H9 (cell line): ENCODE data around the gene KCNA2. TPM values are rescaled to one million over a fixed set of nuclear protein-coding genes. Genes with fewer than 3 reads are reported as not detected.

Source experiments
- DNase-seq: peaks from one replicate; pipeline ENCODE4 v3.0.0-alpha.2; 2017
- H2AFZ ChIP-seq: one replicate; pipeline ENCODE4 v1.6.1; 2013; ENCODE audit warnings: mild to moderate bottlenecking, low read length, control low read depth, moderate library complexity
- H2AK5ac ChIP-seq: 2 replicates; pipeline ENCODE4 v1.6.1; 2013; ENCODE audit warnings: low read length, control low read depth, mixed read lengths; ENCODE audit not compliant: insufficient read length
- H2BK120ac ChIP-seq: one replicate; pipeline ENCODE4 v1.6.1; 2013; ENCODE audit warnings: low read depth, mild to moderate bottlenecking, low read length, control low read depth, inconsistent platforms; ENCODE audit not compliant: poor library complexity, severe bottlenecking
- H2BK12ac ChIP-seq: 2 replicates; pipeline ENCODE4 v1.6.1; 2013; ENCODE audit warnings: low read length, control low read depth, mixed read lengths, low read depth; ENCODE audit not compliant: insufficient read length
- H2BK15ac ChIP-seq: 2 replicates; pipeline ENCODE4 v1.6.1; 2013; ENCODE audit warnings: low read depth, low read length, control low read depth
- H2BK20ac ChIP-seq: one replicate; pipeline ENCODE4 v1.6.1; 2013; ENCODE audit warnings: low read depth, mild to moderate bottlenecking, low read length, control low read depth, inconsistent platforms; ENCODE audit not compliant: poor library complexity, severe bottlenecking
- H2BK5ac ChIP-seq: 2 replicates; pipeline ENCODE4 v1.6.1; 2013; ENCODE audit warnings: low read length, control low read depth, mixed read lengths; ENCODE audit not compliant: insufficient read length
- H3K14ac ChIP-seq: 2 replicates; pipeline ENCODE4 v1.6.1; 2013; ENCODE audit warnings: low read length, control low read depth; ENCODE audit not compliant: insufficient read depth
- H3K18ac ChIP-seq: 2 replicates; pipeline ENCODE4 v1.6.1; 2013; ENCODE audit warnings: low read depth, mild to moderate bottlenecking, mixed read lengths, low read length, control low read depth; ENCODE audit not compliant: insufficient read length
- H3K23ac ChIP-seq: 2 replicates; pipeline ENCODE4 v1.6.1; 2013; ENCODE audit warnings: low read length, control low read depth, mixed read lengths, low read depth; ENCODE audit not compliant: insufficient read length
- H3K23me2 ChIP-seq: 2 replicates; pipeline ENCODE4 v1.6.1; 2013; ENCODE audit warnings: low read depth, mild to moderate bottlenecking, mixed read lengths, low read length, control low read depth; ENCODE audit not compliant: insufficient read length, poor library complexity, severe bottlenecking
- H3K27ac ChIP-seq: 2 replicates; pipeline ENCODE4 v1.5.1; 2013; ENCODE audit warnings: low read length, control low read depth, mixed read lengths, low read depth; ENCODE audit not compliant: insufficient read length
- H3K27me3 ChIP-seq: 2 replicates; pipeline ENCODE4 v1.6.1; 2013; ENCODE audit warnings: low read length, control low read depth, inconsistent platforms; ENCODE audit not compliant: insufficient read depth
- H3K4ac ChIP-seq: 2 replicates; pipeline ENCODE4 v1.6.1; 2013; ENCODE audit warnings: low read depth, mild to moderate bottlenecking, control low read depth, inconsistent platforms, low read length, moderate library complexity
- H3K4me1 ChIP-seq: 2 replicates; pipeline ENCODE4 v1.6.1; 2013; ENCODE audit warnings: low read length, control low read depth, inconsistent platforms; ENCODE audit not compliant: insufficient read depth
- H3K4me2 ChIP-seq: 2 replicates; pipeline ENCODE4 v1.6.1; 2013; ENCODE audit warnings: low read length, control low read depth, mixed read lengths; ENCODE audit not compliant: insufficient read length, insufficient read depth
- H3K56ac ChIP-seq: 2 replicates; pipeline ENCODE4 v1.6.1; 2013; ENCODE audit warnings: low read depth, mild to moderate bottlenecking, mixed read lengths, low read length, control low read depth; ENCODE audit not compliant: insufficient read length
- H3K79me1 ChIP-seq: 2 replicates; pipeline ENCODE4 v1.6.1; 2013; ENCODE audit warnings: low read depth, mild to moderate bottlenecking, moderate library complexity, low read length, control low read depth, inconsistent platforms; ENCODE audit not compliant: insufficient read depth, poor library complexity, severe bottlenecking
- H3K79me2 ChIP-seq: 2 replicates; pipeline ENCODE4 v1.6.1; 2013; ENCODE audit warnings: low read length, control low read depth, inconsistent platforms; ENCODE audit not compliant: insufficient read depth
- H3K9ac ChIP-seq: 2 replicates; pipeline ENCODE4 v1.6.1; 2013; ENCODE audit warnings: low read length, control low read depth, mixed read lengths; ENCODE audit not compliant: insufficient read length; ENCODE audit errors: extremely low read depth
- H3K9me3 ChIP-seq: one replicate; pipeline ENCODE4 v1.6.1; 2013; ENCODE audit warnings: low read depth, low read length, inconsistent platforms; ENCODE audit not compliant: control insufficient read depth
- H3T11ph ChIP-seq: one replicate; pipeline ENCODE4 v1.6.1; 2013; ENCODE audit warnings: mild to moderate bottlenecking, low read length, control low read depth, inconsistent platforms
- H4K20me1 ChIP-seq: one replicate; pipeline ENCODE4 v1.6.1; 2013; ENCODE audit not compliant: control insufficient read depth, insufficient read length, insufficient read depth
- H4K5ac ChIP-seq: 2 replicates; pipeline ENCODE4 v1.6.1; 2013; ENCODE audit warnings: low read depth, mild to moderate bottlenecking, mixed read lengths, low read length, control low read depth; ENCODE audit not compliant: insufficient read length
- H4K8ac ChIP-seq: replicated peaks from 2 replicates; pipeline ENCODE4 v1.6.1; 2013; ENCODE audit warnings: low read length, control low read depth, mixed read lengths, low read depth; ENCODE audit not compliant: insufficient read length
- H4K91ac ChIP-seq: 2 replicates; pipeline ENCODE4 v1.6.1; 2013; ENCODE audit warnings: low read depth, mild to moderate bottlenecking, moderate library complexity, mixed read lengths, low read length, control low read depth; ENCODE audit not compliant: insufficient read length
- H3K27ac Mint-ChIP-seq, 3 experiments: 2 replicates in 2 of 3; 3 replicates in 1 of 3; pipeline ENCODE4 v1.8.0; 2020 to 2021; ENCODE audit warnings: mixed read lengths in 3 of 3, mild to moderate bottlenecking in 1 of 3, moderate library complexity in 1 of 3
- H3K27me3 Mint-ChIP-seq: 2 replicates; pipeline ENCODE4 v1.8.0; 2021; ENCODE audit warnings: low read depth, mild to moderate bottlenecking, moderate library complexity, mixed read lengths
- H3K36me3 Mint-ChIP-seq, 3 experiments: 2 replicates in 2 of 3; 3 replicates in 1 of 3; pipeline ENCODE4 v1.8.0; 2020 to 2021; ENCODE audit warnings: low read depth in 3 of 3, mixed read lengths in 3 of 3; ENCODE audit not compliant: insufficient read depth in 1 of 3
- H3K4me1 Mint-ChIP-seq, 2 experiments: 2 replicates each; pipeline ENCODE4 v1.8.0; 2020; ENCODE audit warnings: mixed read lengths in 2 of 2
- H3K4me3 Mint-ChIP-seq, 2 experiments: 2 replicates in 1 of 2; 3 replicates in 1 of 2; pipeline ENCODE4 v1.8.0; 2020 to 2021; ENCODE audit warnings: mild to moderate bottlenecking in 2 of 2, mixed read lengths in 2 of 2, moderate library complexity in 1 of 2
- H3K9me3 Mint-ChIP-seq, 2 experiments: 2 replicates in 1 of 2; 3 replicates in 1 of 2; pipeline ENCODE4 v1.8.0; 2020; ENCODE audit warnings: mild to moderate bottlenecking in 2 of 2, mixed read lengths in 2 of 2, moderate library complexity in 1 of 2
- CTCF ChIP-seq: fragments of 200-600 bp; sonication (generic); conservative IDR thresholded peaks from 3 replicates; pipeline ENCODE4 v1.8.0; 2021; ENCODE audit warnings: antibody characterized with exemption, mild to moderate bottlenecking
- WGBS: extraction: QIAGEN DNeasy Blood & Tissue Kit; methylation state at CpG from one replicate; pipeline ENCODE4 v1.1.7; 2013; ENCODE audit warnings: missing lambda C conversion rate, low lambda C conversion rate, mixed read lengths; ENCODE audit not compliant: insufficient read length; ENCODE audit errors: extremely low coverage; 5-methylcytosine and 5-hydroxymethylcytosine counted together
- total RNA-seq: library from RNA; stranded (reverse); gene quantifications from 2 replicates; pipeline ENCODE4 v1.2.1, GENCODE V29; 2021

The KCNA2 gene
- total RNA-seq, 1 experiment from 2014 or later: 0.33 TPM

- no peak for DNase-seq
- no peak overlapping the region for H3T11ph ChIP-seq
- no peak overlapping the region for H2BK15ac ChIP-seq
- TF ChIP-seq CTCF: no peak
- H4K91ac ChIP-seq: no peak overlapping the region
- no peak overlapping the region for H3K9ac ChIP-seq
- Mint-ChIP-seq H3K27ac (peak overlapping the region in 1 of 3 experiments; percentile 60; a peak in 1 of 7 replicates), H3K36me3 (no peaks in the 10 kb centered on the region), H3K9me3 (peaks cover 0 to 3% of the 10 kb centered on the region in 2 experiments; a peak in 2 of 5 replicates), H3K27me3 (peaks cover 95% of the 10 kb centered on the region), H3K4me3 (no peak overlapping the region), H3K4me1 (peaks cover 8 to 11% of the 10 kb centered on the region in 2 experiments)
- peaks cover 28% of the 10 kb centered on the region for H3K27me3 ChIP-seq
- H3K23ac ChIP-seq: no peak overlapping the region
- no peak overlapping the region for H2AK5ac ChIP-seq
- no peaks in the 10 kb centered on the region for H3K9me3 ChIP-seq
- H3K18ac ChIP-seq: no peak overlapping the region
- H4K20me1 ChIP-seq: no peaks in the 10 kb centered on the region
- WGBS: no CpG with 5 or more reads among the region's 10 CpGs
- no peaks in the 10 kb centered on the region for H3K79me2 ChIP-seq
- no peak overlapping the region for H3K4me2 ChIP-seq
- H2BK20ac ChIP-seq: no peak overlapping the region
- peaks cover 4% of the 10 kb centered on the region for H3K23me2 ChIP-seq
- no peak overlapping the region for H3K56ac ChIP-seq
- no peak overlapping the region for H2AFZ ChIP-seq
- no peak overlapping the region for H2BK5ac ChIP-seq
- no peak overlapping the region for H3K27ac ChIP-seq
- no peak overlapping the region for H4K8ac ChIP-seq
- H3K79me1 ChIP-seq: no peaks in the 10 kb centered on the region
- no peaks in the 10 kb centered on the region; the same call in 1 of the 2 replicates for H3K4me1 ChIP-seq
- H2BK12ac ChIP-seq: no peak overlapping the region
- H3K14ac ChIP-seq: no peak overlapping the region
- H3K4ac ChIP-seq: no peak overlapping the region
- H2BK120ac ChIP-seq: no peak overlapping the region
- no peak overlapping the region for H4K5ac ChIP-seq
These were observed 6.0 kb upstream of the KCNA2 start for GRCh38 chr1:110612060-110612745.
